GM12864 (cell line): Measurements from ENCODE around the gene CLBA1.

ENCODE experiments used
- DNase-seq: peaks from one replicate; pipeline ENCODE4 v3.0.0-alpha.2; 2011; ENCODE audit warnings: low read depth
- H3K4me3 ChIP-seq: 2 replicates; pipeline ENCODE4 v1.5.1; 2011; ENCODE audit warnings: mild to moderate bottlenecking, low read depth, low read length, control low read depth
- TF ChIP-seq, protein P1 (sequence below): IDR thresholded peaks from 2 replicates; pipeline ENCODE4 v1.5.1; 2011; ENCODE audit warnings: low read depth, mild to moderate bottlenecking, moderate library complexity, low read length, control low read depth, inconsistent platforms; ENCODE audit errors: missing control alignments

The CLBA1 gene

DNA sequence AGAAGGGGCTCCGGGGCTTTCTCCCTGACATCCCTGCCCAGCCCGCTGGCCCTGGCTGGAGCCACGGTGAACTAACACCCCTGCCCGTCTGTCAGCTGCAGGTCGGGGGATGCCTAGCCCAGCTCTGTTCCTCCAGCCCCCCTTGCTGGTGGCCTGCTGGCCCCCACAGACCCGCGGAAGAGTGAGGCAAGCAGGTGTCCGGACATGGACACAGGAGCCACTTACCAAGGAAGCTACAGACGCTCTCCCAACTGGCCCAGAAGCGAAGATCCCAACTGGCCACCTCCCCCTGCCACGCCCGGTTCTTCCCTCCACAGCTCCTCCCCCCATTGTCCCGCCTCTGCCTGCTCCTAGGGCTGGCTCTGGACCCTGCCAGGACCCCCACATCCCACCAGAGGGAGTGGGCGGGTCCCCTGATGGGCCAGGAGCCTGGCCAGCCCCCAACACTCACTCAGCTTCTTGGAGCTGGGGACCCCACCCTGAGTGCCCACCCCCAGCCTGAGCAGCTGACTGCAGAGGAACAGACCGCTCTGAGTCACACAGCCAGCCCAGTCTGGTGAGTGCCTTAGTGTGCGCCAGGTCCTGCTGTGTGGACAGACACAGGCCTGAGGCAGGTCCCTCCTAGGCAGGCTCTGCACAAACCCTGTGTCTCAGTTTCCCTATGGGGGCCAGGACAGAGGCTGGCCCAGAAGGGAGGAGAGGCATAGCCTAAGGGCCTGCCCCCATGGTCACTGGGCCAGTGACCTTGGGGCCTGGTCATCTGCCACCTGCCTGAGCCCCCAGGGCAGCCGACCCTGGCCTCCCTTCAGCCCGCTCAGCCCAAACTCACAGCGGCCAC lies 15.1 kb upstream of the CLBA1 start:
- TF ChIP-seq, protein P1, sequence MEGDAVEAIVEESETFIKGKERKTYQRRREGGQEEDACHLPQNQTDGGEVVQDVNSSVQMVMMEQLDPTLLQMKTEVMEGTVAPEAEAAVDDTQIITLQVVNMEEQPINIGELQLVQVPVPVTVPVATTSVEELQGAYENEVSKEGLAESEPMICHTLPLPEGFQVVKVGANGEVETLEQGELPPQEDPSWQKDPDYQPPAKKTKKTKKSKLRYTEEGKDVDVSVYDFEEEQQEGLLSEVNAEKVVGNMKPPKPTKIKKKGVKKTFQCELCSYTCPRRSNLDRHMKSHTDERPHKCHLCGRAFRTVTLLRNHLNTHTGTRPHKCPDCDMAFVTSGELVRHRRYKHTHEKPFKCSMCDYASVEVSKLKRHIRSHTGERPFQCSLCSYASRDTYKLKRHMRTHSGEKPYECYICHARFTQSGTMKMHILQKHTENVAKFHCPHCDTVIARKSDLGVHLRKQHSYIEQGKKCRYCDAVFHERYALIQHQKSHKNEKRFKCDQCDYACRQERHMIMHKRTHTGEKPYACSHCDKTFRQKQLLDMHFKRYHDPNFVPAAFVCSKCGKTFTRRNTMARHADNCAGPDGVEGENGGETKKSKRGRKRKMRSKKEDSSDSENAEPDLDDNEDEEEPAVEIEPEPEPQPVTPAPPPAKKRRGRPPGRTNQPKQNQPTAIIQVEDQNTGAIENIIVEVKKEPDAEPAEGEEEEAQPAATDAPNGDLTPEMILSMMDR: no peak
- DNase-seq: no peak
- H3K4me3 ChIP-seq: no peak overlapping the region

DNA sequence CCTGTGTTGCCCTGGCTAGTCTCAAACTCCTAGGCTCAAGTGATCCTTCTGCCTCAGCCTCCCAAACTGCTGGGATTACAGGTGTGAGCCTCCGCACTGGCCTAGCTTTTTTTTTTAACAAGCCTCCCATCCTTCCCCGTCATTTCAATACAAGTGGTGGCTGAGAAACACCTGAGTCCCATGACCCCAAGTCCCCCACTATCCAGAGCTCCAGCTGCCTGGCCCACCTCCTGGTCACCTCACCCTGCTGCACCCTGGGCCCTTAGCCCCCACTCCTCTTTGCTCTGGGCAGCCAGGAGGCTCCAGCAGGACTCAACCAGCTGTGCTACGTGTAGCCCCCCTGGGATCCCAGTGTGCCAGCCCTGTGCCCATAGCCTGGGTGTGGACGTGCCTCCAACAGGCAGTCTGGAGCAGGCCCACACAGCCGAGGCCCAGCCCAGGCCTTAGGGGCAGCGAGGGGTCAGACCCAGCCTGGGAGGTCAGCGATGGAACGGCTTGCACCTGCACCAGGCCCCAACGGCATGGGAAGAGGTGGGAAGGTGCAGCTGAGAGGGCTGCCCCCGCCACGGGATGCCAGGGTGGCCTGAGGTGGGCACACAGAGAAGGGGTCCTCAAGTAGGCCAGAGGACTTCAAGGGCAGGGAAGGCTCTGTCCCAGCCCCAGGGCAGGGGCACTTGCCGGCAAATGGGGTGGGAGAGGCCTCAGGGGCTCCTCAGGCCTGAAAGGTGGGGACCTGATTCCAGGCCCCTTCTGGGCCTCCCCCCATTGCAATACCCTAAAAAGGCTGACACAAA lies 13.9 kb upstream of the CLBA1 start:
- TF ChIP-seq, protein P1: no peak
- no peak for DNase-seq
- no peak overlapping the region for H3K4me3 ChIP-seq

DNA sequence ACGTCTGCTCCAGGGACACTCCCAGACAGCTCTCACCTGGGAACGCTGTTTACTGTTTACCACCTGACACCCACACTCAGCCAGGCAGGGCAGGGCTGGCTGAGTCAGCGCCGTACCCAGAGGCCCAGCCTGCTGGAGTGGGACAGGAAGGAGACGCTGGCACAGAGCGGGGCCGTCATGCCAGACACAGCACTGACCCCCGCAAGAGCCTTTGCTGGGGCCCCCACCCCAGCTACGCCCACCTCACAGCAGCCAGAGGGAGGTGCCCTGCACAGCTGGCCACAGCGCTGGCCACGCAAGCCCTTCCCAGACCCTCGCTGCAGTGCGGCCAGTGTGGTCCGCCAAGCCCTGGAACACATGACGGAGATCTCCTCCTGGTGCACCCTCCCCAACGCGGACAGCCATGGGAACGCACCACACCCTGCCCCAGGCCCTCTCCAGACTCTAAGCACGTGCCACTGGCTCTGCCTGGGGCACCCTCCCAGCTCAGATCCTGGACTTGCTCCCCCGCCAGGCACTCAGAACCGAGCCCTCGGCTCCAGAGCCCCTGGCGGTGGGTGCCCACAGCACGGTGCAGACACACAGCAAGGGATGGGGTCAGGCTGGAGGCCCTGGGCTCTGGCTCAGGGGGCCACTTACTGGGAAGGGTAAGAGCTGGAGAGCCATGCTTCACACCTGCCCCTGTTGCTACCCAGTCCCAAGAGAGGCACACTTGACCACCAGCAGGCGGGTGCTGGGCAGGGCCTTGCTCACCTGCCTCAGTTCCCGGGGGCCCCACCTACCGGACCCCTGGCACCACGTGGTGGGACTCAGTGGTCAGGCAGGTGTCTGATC lies 13.1 kb upstream of the CLBA1 start:
- DNase-seq: no peak
- H3K4me3 ChIP-seq: no peak overlapping the region
- TF ChIP-seq, protein P1: no peak

DNA sequence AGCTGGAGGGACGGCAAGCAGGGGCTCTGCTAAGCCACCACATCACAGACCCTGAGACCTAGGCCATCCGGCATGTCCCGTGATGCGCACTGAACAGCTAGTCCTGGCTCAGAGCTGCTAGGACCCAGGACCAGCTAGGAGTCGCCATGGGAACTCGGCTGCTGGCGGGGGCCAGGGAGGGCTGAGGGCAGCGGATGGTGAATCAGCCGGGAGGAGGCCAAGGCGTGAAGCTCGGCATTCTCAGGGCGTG lies 12.5 kb upstream of the CLBA1 start:
- no peak overlapping the region for H3K4me3 ChIP-seq
- no peak for DNase-seq
- TF ChIP-seq, protein P1: no peak

DNA sequence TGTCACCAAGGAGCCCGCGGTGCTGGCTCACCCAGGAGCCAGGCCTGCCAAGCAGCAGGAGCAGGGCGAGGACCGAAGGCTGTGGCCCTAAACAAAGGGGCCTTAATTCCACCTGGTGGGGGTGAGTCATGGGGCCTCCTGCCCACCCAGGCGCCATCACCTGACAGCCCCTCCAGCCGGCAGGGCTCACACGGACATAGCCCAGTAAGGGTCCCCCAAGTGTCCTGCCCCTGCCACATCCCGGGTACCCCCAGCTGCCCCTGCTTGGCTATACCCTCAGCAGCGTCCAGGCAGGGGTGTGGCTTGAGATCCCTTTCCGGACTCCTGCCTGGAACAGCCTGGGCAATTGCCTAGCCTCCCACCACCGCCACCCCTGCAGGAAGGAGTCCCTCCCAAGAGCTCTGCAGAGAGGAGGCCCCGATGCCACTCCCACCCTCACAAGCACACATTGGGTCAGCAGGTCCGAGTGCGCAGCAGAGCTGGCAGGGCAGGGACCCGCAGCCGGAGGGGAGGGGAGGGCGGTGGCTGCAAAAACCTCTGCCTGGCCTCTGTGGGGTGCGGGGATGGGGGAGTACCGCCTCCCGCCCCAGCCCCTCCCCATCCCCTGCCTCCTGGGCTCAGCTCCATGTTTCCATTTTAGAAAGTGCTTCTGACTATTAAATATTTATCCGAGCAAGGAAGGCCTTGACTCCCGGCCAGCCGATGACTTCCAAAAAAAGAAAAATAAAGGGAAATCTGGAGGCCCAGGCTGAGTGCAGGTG lies 12.0 kb upstream of the CLBA1 start:
- TF ChIP-seq, protein P1: no peak
- H3K4me3 ChIP-seq: no peak overlapping the region
- no peak for DNase-seq

DNA sequence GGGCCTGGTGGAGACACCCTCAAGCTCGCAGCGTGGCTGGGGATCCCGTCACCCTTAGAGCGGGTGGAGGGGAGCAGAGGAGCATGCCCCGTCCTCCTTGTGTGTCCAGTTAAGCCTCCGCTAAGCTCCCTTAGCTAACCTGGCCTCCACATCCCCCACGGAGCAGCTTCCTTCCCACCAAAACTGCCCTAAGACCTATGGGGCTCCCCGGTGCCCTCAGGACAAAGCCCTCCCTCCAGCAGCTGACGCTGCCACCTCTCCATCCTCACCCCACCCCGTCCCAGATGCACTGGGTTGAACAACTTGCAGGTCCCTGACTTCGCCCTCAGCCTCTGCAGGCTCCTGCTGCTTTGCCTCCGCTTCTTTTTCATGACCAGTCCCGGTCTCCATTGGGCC lies 11.4 kb upstream of the CLBA1 start:
- no peak overlapping the region for H3K4me3 ChIP-seq

More for the DNA sequence above, 11.4 kb upstream of the CLBA1 start:
- TF ChIP-seq, protein P1: no peak
- no peak for DNase-seq
